ENCODE results near the gene PIAS2.
"Not testable (repeated sequence)": the region's sequence is repeated elsewhere in the genome, so short reads cannot be mapped to it uniquely, and the experiment has no call there.

Gene PIAS2

GRCh38 chr18:46831434-46831833 lies 85.9 kb downstream of the PIAS2 start:
- no peak for DNase-seq

GRCh38 chr18:46830633-46831032 lies 86.7 kb downstream of the PIAS2 start:
- no peak for DNase-seq

- no peak for DNase-seq
Observed at GRCh38 chr18:46829947-46830346, 87.4 kb downstream of the PIAS2 start.

- no peak for DNase-seq
Observed at GRCh38 chr18:46829531-46829930, 87.8 kb downstream of the PIAS2 start.

GRCh38 chr18:46821856-46822711 lies 95.2 kb downstream of the PIAS2 start:
- DNase-seq, result no peak

GRCh38 chr18:46820863-46821262 lies 96.4 kb downstream of the PIAS2 start:
- DNase-seq, result no peak

GRCh38 chr18:46815661-46816060 lies 101.6 kb downstream of the PIAS2 start:
- no peak for DNase-seq

GRCh38 chr18:46814399-46814798 lies 102.9 kb downstream of the PIAS2 start:
- no peak for DNase-seq

- no peak for DNase-seq
Observed at GRCh38 chr18:46812311-46812710, 105.0 kb downstream of the PIAS2 start.

- no peak for DNase-seq
Observed at GRCh38 chr18:46810481-46811000, 106.8 kb downstream of the PIAS2 start.

GRCh38 chr18:46809145-46809544 lies 108.2 kb downstream of the PIAS2 start:
- DNase-seq, result no peak

GRCh38 chr18:46795945-46796344 lies 121.4 kb downstream of the PIAS2 start:
- DNase-seq, result not testable (repeated sequence)

GRCh38 chr18:46794607-46795006 lies 122.7 kb downstream of the PIAS2 start:
- DNase-seq, result no peak

GRCh38 chr18:46793565-46793964 lies 123.7 kb downstream of the PIAS2 start:
- no peak for DNase-seq

- DNase-seq, result no peak
Observed at GRCh38 chr18:46789088-46789487, 128.2 kb downstream of the PIAS2 start.

- DNase-seq, result no peak
Observed at GRCh38 chr18:46787674-46788073, 129.6 kb downstream of the PIAS2 start.

GRCh38 chr18:46772357-46772756 lies 144.9 kb downstream of the PIAS2 start:
- DNase-seq, result no peak

GRCh38 chr18:46771141-46771540 lies 146.2 kb downstream of the PIAS2 start:
- no peak for DNase-seq

GRCh38 chr18:46770708-46771107 lies 146.6 kb downstream of the PIAS2 start:
- no peak for DNase-seq

- DNase-seq, result no peak
Observed at GRCh38 chr18:46768166-46768921, 149.0 kb downstream of the PIAS2 start.

GRCh38 chr18:46767217-46767616 lies 150.1 kb downstream of the PIAS2 start:
- no peak for DNase-seq

GRCh38 chr18:46764586-46764985 lies 152.7 kb downstream of the PIAS2 start:
- DNase-seq, result no peak

- DNase-seq, result no peak
Observed at GRCh38 chr18:46761059-46761769, 156.1 kb downstream of the PIAS2 start.
